HG03354 (cell line): ENCODE data around the gene ANKRD63.
A peak's percentile ranks its signal among the peaks of the same experiment; 100 is the strongest.

ENCODE experiments used
- ATAC-seq: cut with Tn5 transposase; IDR thresholded peaks from one replicate; pipeline ENCODE4 v1.9.1; 2021; ENCODE audit warnings: mild to moderate bottlenecking; ENCODE audit not compliant: unreplicated experiment, poor library complexity, severe bottlenecking

The ANKRD63 gene

GRCh38 chr15:40282869-40283614, at the start of gene ANKRD63:
TSS of gene ANKRD63 (minus strand) at chr15:40283064. CDS start at chr15:40282586, 478 bp downstream.
- ATAC-seq, result no peak

DNA sequence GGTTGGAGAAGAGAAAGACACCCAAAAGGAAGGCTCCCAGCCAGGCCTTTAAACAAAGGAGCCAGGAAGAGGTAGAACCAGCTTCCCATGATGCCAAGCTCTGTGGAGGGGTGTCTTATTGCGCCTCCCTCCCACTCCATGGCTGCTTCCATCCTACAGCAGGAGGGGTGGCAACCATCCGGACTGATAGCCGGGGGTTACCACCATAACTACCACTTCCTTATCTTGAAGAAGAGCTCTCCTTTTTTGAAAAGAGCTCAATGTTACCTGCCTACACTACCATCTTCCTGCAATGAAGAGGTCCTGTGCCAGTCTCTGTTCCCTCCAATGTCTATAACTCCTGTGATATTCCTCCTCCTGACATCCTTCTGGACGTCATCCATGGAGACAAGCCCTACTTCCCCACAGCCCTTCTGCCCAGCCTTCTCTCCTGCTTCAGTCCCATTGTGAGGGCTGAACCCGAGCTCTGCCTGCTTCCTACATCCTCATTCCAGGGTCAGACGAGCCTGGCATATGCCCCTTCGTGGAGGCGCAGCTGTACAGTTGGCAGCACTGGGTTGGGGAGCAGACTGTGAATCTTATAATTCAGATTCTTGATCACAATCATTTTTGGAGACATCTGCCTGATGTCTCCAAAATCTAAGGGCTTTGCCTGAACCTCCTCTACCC, 49.4 kb upstream of the ANKRD63 start:
- ATAC-seq, result no peak

DNA sequence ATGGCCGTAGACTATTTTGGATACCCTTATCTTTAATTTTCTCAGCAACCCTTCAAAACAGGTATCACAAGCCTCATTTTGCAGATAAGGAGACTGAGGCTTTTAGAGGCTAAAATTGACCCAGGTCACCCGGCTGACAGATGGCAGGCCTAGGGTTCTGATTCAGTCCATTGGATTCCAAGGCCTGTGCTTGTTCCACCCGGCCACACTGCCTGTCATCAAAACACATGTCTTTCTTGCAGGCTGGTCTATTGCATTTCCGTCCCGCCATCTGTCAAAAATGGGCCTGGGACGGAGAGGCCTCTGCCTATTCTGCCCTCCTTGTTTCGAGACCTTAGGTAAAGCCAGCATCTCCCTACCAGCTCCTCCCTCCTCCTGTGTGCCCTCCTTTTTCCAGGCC, 48.8 kb upstream of the ANKRD63 start:
- no peak for ATAC-seq

- no peak for ATAC-seq
These were observed 48.2 kb upstream of the ANKRD63 start for GRCh38 chr15:40331026-40331425.

- ATAC-seq, result no peak
These were observed 47.5 kb upstream of the ANKRD63 start for GRCh38 chr15:40330368-40330836.

GRCh38 chr15:40329804-40330203, 46.9 kb upstream of the ANKRD63 start:
- no peak for ATAC-seq

- no peak for ATAC-seq
These were observed 45.9 kb upstream of the ANKRD63 start for GRCh38 chr15:40328751-40329150.

DNA sequence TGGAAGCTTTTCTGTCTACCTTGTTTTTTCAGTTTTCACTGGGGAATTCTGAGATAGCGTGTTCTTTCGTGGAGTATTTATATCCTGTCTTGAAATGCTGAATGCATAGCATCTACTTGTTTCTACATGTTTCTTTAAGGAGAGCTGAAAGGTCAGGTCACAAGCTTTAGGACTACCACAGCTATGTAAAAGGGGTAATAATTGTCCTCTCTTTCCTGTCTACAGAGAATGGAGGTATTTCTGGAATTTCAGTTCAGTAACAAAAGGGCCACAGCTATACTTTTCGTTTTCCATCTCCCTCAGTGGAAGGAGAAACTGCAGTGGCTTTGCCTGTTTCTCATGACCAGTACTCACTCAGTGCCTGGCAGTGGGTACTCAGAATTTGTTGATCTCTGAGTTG, 45.3 kb upstream of the ANKRD63 start:
- no peak for ATAC-seq

DNA sequence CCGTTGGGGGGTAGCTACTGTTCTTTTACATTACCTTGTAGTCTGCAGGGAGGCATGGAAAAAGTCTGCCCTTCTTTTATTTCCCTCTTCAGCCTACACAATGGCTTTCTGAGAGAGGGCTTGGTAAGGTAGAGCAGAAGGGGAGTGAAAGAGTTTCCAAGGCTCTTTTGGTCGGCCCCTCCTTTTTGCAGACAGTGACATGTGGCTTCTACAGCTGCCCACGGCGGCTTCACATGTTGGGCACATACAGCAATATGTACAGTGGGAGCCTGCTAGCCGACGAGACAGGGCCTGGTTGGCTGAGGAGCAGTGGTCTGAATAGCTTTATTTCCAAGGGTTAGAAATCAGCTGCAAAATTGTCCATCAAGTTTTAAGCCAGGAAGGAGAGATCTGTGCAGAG, 44.6 kb upstream of the ANKRD63 start:
- no peak for ATAC-seq

- no peak for ATAC-seq
These were observed 42.8 kb upstream of the ANKRD63 start for GRCh38 chr15:40325700-40326099.

DNA sequence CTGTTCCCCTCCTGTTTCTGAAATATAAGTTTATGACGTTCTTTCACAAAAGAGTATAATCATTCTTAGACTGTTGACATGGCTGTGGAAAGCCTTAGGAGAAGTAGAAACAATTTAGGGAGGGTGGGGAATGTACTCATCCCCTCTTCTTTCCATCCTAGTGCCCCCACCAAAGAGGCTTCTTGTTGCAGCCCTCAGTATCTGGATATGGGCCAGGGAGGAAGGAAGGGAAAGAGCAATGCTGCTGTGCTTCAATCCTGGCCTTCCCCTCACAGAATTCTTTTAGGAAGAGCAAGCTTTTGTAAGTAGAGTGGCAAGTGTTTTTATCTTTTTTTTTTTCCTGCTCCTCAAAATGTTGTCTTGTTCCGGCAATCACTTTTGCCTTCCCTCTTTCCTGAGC, 42.3 kb upstream of the ANKRD63 start:
- ATAC-seq, result no peak

GRCh38 chr15:40323953-40324937, 41.4 kb upstream of the ANKRD63 start:
- peak; percentile 5 for ATAC-seq

DNA sequence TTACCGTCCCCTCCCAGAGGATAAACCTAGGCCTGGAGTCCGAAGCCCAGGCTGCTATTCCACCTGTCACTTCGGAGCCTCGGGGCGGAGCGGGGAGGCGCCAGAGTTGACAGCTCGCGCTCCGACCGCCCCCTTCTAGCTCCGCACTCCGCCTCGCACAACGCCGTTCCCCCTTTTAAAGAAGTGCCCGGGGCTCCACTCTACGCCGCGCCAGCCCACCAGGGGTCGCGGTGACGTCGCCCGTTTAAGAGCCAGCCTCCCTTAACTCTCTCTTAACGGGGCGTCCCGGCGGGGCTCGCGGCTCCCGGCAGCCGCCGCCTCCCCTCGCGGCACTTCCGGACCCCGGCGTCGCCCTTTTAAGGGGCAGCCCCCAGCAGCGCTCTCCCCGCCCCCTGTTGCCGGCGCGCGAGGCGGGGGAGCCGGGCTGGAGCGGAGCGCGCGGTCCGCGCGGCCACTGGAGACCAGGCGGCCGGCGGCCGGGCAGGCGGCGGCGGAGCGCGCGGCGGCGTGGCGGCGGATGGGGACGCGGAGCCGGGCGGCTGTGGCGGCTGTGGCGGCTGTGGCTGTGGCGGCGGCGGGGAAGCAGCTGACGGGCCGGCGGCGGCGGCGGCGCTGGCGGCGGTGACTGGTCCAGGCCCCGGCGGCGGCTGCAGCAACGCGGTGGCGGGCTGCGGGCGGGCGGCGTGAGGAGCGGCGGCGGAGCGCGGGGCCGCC, 40.5 kb upstream of the ANKRD63 start, which contains the start of gene INAFM2:
INAFM2 (plus strand) TSS at position 454 of the 714 bp plus-strand sequence. CDS start 364 bp downstream, outside the sequence.
- peak; percentile 88 for ATAC-seq

GRCh38 chr15:40322531-40323238, 39.8 kb upstream of the ANKRD63 start:
- ATAC-seq, result no peak

DNA sequence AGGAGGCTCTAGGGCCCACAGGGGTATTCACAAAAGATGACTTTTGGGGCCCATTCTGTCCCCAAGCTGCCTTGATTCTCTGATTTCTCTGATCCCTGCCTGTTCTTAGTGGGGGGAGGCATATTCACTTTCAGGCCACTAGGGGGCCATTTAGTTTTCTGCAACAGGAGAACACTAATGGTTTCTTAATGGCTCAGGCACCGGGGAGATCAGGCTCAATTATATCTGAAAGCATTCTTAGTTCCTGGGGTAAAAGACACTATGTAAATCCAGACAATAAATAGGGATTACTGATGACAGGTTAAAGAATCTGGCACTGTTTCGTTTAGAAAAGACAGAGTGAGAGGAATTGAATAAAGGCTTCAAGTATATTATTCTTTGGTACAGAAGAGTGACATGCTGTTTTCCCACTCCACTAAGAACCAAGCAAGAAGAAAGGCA, 38.1 kb upstream of the ANKRD63 start:
- ATAC-seq, result no peak

DNA sequence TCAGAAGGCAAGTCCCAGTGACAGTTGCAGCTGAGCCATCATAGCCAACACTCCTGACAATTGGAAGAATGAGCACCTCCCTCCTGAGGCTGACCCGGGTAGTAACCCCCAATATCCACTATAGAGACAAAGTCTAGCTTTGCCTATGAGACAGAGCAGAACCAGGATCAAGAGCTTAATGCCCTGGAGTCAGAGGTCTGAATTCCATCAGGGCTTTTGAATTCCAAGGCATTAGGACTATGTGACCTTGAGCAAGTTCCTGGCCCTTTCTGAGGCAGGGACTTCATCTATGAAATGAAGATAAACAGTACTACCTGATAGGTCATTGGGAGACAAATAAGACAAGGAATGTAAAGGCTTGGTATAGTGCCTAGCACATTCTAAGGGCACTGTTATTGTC, 37.5 kb upstream of the ANKRD63 start:
- no peak for ATAC-seq

DNA sequence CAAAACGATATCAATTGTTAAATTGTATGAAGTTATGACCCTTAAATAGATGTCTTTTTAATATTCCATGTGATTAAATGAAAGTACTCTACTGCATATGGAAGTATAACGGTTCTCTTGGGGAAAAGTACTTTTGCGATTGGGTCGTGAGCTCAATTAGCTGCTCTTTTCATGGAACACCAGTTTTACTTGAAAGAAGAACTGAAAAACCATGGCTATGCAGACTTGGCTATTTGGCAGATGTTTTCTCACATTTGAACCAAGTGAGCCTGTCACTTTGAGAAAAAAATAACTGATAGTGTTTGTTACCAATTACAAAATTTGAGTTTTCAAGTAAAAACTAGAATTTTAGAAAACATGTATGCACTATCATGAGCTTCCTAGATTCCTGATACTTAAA, 34.7 kb upstream of the ANKRD63 start:
- no peak for ATAC-seq

- ATAC-seq, result no peak
These were observed 34.1 kb upstream of the ANKRD63 start for GRCh38 chr15:40316931-40317330.
